Measurements from ENCODE around the gene RTBDN.

GRCh38 chr19:12797141-12797587 lies 37.2 kb downstream of the RTBDN start:
- TF ChIP-seq L3MBTL2 (conservative IDR thresholded peaks at IDR 0.05) (no peak), SP1 (IDR thresholded peaks at IDR 0.05) (no peak), FOXM1 (IDR thresholded peaks at IDR 0.05; ENCODE audit: borderline replicate concordance) (no peak), BHLHE40 (IDR thresholded peaks at IDR 0.05; ENCODE audit: borderline replicate concordance) (no peak), ELF4 (IDR thresholded peaks at IDR 0.05) (no peak), TARDBP (IDR thresholded peaks at IDR 0.05) (no peak)
